Measurements from ENCODE around the gene WWOX.

Gene WWOX

GRCh38 chr16:78283548-78284251 lies 184.2 kb downstream of the WWOX start:
- Histone ChIP-seq H3K9me3 (ENCODE audit: insufficient read depth, low read length, severe bottlenecking) (no peaks in the 10 kb centered on the region), H3K27me3 (ENCODE audit: insufficient read depth, low read length, poor library complexity) (no peaks in the 10 kb centered on the region), H3K4me2 (ENCODE audit: insufficient read depth, low read length) (no peak overlapping the region), H2AFZ (ENCODE audit: low read depth, low read length) (no peak overlapping the region), H3K4me3 (ENCODE audit: low read depth in 1 of 2, low read length in 2 of 2) (no peak overlapping the region), H3K36me3 (ENCODE audit: insufficient read depth, low read length) (no peaks in the 10 kb centered on the region), H3K9ac (ENCODE audit: low read depth, low read length) (no peak overlapping the region), H3K79me2 (ENCODE audit: insufficient read depth, low read length) (no peaks in the 10 kb centered on the region), H3K27ac (ENCODE audit: low read length) (no peak overlapping the region), H3K4me1 (ENCODE audit: insufficient read depth, low read length) (no peaks in the 10 kb centered on the region), H4K20me1 (ENCODE audit: insufficient read depth, low read length) (no peaks in the 10 kb centered on the region)
- DNase-seq (no peak), ATAC-seq (ENCODE audit: insufficient read depth, low read depth) (no peak)
- TF ChIP-seq EZH2 (IDR thresholded peaks at IDR 0.05; ENCODE audit: borderline replicate concordance, low read depth, low read length, severe bottlenecking): no peak
- TF ChIP-seq, protein P1, sequence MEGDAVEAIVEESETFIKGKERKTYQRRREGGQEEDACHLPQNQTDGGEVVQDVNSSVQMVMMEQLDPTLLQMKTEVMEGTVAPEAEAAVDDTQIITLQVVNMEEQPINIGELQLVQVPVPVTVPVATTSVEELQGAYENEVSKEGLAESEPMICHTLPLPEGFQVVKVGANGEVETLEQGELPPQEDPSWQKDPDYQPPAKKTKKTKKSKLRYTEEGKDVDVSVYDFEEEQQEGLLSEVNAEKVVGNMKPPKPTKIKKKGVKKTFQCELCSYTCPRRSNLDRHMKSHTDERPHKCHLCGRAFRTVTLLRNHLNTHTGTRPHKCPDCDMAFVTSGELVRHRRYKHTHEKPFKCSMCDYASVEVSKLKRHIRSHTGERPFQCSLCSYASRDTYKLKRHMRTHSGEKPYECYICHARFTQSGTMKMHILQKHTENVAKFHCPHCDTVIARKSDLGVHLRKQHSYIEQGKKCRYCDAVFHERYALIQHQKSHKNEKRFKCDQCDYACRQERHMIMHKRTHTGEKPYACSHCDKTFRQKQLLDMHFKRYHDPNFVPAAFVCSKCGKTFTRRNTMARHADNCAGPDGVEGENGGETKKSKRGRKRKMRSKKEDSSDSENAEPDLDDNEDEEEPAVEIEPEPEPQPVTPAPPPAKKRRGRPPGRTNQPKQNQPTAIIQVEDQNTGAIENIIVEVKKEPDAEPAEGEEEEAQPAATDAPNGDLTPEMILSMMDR (IDR thresholded peaks at IDR 0.05; ENCODE audit: borderline replicate concordance, extremely low read depth, low read length, poor library complexity, severe bottlenecking): no peak

DNA sequence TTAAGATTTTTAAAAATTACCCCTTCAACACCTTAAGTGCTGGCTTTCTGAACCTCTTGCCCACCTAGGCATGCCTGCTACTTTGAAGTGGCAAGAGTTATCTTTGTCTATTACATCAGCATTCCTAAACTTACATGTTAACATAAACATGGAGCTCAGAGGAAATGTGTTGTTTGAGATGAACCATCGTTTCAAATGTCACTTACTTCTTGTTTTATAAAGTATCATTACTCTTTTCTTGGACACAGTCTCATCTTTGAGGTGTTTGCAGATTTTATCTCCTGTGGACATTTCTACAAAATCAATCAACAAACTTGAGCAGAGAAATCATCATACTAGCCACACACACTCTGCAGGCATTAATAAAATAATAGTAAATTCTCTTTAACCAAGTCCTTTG lies 184.9 kb downstream of the WWOX start:
- H3K4me2 ChIP-seq (ENCODE audit: insufficient read depth, low read length): no peak overlapping the region
- TF ChIP-seq, protein P1 (IDR thresholded peaks at IDR 0.05; ENCODE audit: borderline replicate concordance, extremely low read depth, low read length, poor library complexity, severe bottlenecking): no peak
- no peak for TF ChIP-seq EZH2 (IDR thresholded peaks at IDR 0.05; ENCODE audit: borderline replicate concordance, low read depth, low read length, severe bottlenecking)
- no peak for ATAC-seq (ENCODE audit: insufficient read depth, low read depth)
- no peak overlapping the region for H3K9ac ChIP-seq (ENCODE audit: low read depth, low read length)
- DNase-seq: no peak
- no peaks in the 10 kb centered on the region for H3K79me2 ChIP-seq (ENCODE audit: insufficient read depth, low read length)
- no peaks in the 10 kb centered on the region for H3K9me3 ChIP-seq (ENCODE audit: insufficient read depth, low read length, severe bottlenecking)
- H3K27me3 ChIP-seq (ENCODE audit: insufficient read depth, low read length, poor library complexity): no peaks in the 10 kb centered on the region
- H4K20me1 ChIP-seq (ENCODE audit: insufficient read depth, low read length): no peaks in the 10 kb centered on the region
- H3K4me1 ChIP-seq (ENCODE audit: insufficient read depth, low read length): no peaks in the 10 kb centered on the region
- H3K36me3 ChIP-seq (ENCODE audit: insufficient read depth, low read length): no peaks in the 10 kb centered on the region
- H3K4me3 ChIP-seq (ENCODE audit: low read depth in 1 of 2, low read length in 2 of 2): no peak overlapping the region
- H2AFZ ChIP-seq (ENCODE audit: low read depth, low read length): no peak overlapping the region
- no peak overlapping the region for H3K27ac ChIP-seq (ENCODE audit: low read length)

GRCh38 chr16:78284957-78285434 lies 185.5 kb downstream of the WWOX start:
- no peaks in the 10 kb centered on the region for H3K36me3 ChIP-seq (ENCODE audit: insufficient read depth, low read length)
- no peak for ATAC-seq (ENCODE audit: insufficient read depth, low read depth)
- H3K9me3 ChIP-seq (ENCODE audit: insufficient read depth, low read length, severe bottlenecking): no peaks in the 10 kb centered on the region
- no peaks in the 10 kb centered on the region for H4K20me1 ChIP-seq (ENCODE audit: insufficient read depth, low read length)
- no peak for DNase-seq
- H3K4me1 ChIP-seq (ENCODE audit: insufficient read depth, low read length): no peaks in the 10 kb centered on the region
- no peak for TF ChIP-seq EZH2 (IDR thresholded peaks at IDR 0.05; ENCODE audit: borderline replicate concordance, low read depth, low read length, severe bottlenecking)
- TF ChIP-seq, protein P1 (IDR thresholded peaks at IDR 0.05; ENCODE audit: borderline replicate concordance, extremely low read depth, low read length, poor library complexity, severe bottlenecking): no peak
- H3K27me3 ChIP-seq (ENCODE audit: insufficient read depth, low read length, poor library complexity): no peaks in the 10 kb centered on the region
- no peak overlapping the region for H2AFZ ChIP-seq (ENCODE audit: low read depth, low read length)
- H3K9ac ChIP-seq (ENCODE audit: low read depth, low read length): no peak overlapping the region
- no peaks in the 10 kb centered on the region for H3K79me2 ChIP-seq (ENCODE audit: insufficient read depth, low read length)
- H3K4me3 ChIP-seq (ENCODE audit: low read depth in 1 of 2, low read length in 2 of 2): no peak overlapping the region
- H3K27ac ChIP-seq (ENCODE audit: low read length): no peak overlapping the region
- no peak overlapping the region for H3K4me2 ChIP-seq (ENCODE audit: insufficient read depth, low read length)
